Neural progenitor cell (in vitro differentiated cells): ENCODE results near the gene LRRC73. TPM values are rescaled to one million over a fixed set of nuclear protein-coding genes. Genes with fewer than 3 reads are reported as not detected.

Experiments
- DNase-seq: peaks from one replicate; pipeline ENCODE4 v3.0.0-alpha.2; 2016; ENCODE audit warnings: low spot score
- H2AFZ ChIP-seq: fragments of 200-600 bp; sonication (generic); replicated peaks from 2 replicates; pipeline ENCODE4 v1.6.1; 2016; ENCODE audit warnings: antibody characterized with exemption
- H3F3A ChIP-seq: fragments of 200-600 bp; sonication (generic); 2 replicates; pipeline ENCODE4 v1.6.1; 2016; ENCODE audit warnings: antibody characterized with exemption, low read depth
- H3K27ac ChIP-seq: fragments of 200-600 bp; sonication (generic); 2 replicates; pipeline ENCODE4 v1.5.1; 2016; ENCODE audit warnings: mild to moderate bottlenecking
- H3K27me3 ChIP-seq: fragments of 200-600 bp; sonication (generic); 2 replicates; pipeline ENCODE4 v1.6.1; 2016; ENCODE audit warnings: mild to moderate bottlenecking, moderate library complexity
- H3K36me3 ChIP-seq: fragments of 200-600 bp; sonication (generic); 2 replicates; pipeline ENCODE4 v1.5.1; 2016
- H3K4me1 ChIP-seq: fragments of 200-600 bp; sonication (generic); 2 replicates; pipeline ENCODE4 v1.6.1; 2016; ENCODE audit warnings: mixed run types
- H3K4me2 ChIP-seq: fragments of 200-600 bp; sonication (generic); 2 replicates; pipeline ENCODE4 v1.6.1; 2016
- H3K4me3 ChIP-seq: fragments of 200-600 bp; sonication (generic); 2 replicates; pipeline ENCODE4 v1.5.1; 2016
- H3K79me2 ChIP-seq: fragments of 200-600 bp; sonication (generic); 2 replicates; pipeline ENCODE4 v1.6.1; 2016; ENCODE audit warnings: low read depth
- H3K9ac ChIP-seq: fragments of 200-600 bp; sonication (generic); 2 replicates; pipeline ENCODE4 v1.6.1; 2016
- H3K9me3 ChIP-seq: fragments of 200-600 bp; sonication (generic); 2 replicates; pipeline ENCODE4 v1.5.1; 2016; ENCODE audit warnings: low read depth
- H4K20me1 ChIP-seq: fragments of 200-600 bp; sonication (generic); 2 replicates; pipeline ENCODE4 v1.6.1; 2016; ENCODE audit warnings: low read depth
- H3K27ac Mint-ChIP-seq: 3 replicates; pipeline ENCODE4 v1.8.0; 2021; ENCODE audit warnings: mixed read lengths
- H3K27me3 Mint-ChIP-seq: 2 replicates; pipeline ENCODE4 v1.8.0; 2022; ENCODE audit warnings: low read depth, mild to moderate bottlenecking, inconsistent platforms, moderate library complexity, mixed read lengths; ENCODE audit not compliant: insufficient read depth
- H3K36me3 Mint-ChIP-seq: 3 replicates; pipeline ENCODE4 v1.8.0; 2021; ENCODE audit warnings: mixed read lengths
- H3K4me1 Mint-ChIP-seq: 3 replicates; pipeline ENCODE4 v1.8.0; 2021; ENCODE audit warnings: mixed read lengths
- H3K4me3 Mint-ChIP-seq: 3 replicates; pipeline ENCODE4 v1.8.0; 2021; ENCODE audit warnings: mild to moderate bottlenecking, moderate library complexity, mixed read lengths
- H3K9me3 Mint-ChIP-seq: 3 replicates; pipeline ENCODE4 v1.8.0; 2020; ENCODE audit warnings: mixed read lengths
- CTCF ChIP-seq: fragments of 200-600 bp; sonication (generic); IDR thresholded peaks from 2 replicates; pipeline ENCODE4 v1.5.1; 2017; ENCODE audit warnings: antibody characterized with exemption, mild to moderate bottlenecking
- EZH2 ChIP-seq: fragments of 200-600 bp; sonication (generic); IDR thresholded peaks from 2 replicates; pipeline ENCODE4 v1.6.1; 2017; ENCODE audit warnings: antibody characterized with exemption, mild to moderate bottlenecking, moderate library complexity
- EZH2phosphoT487 ChIP-seq: fragments of 200-600 bp; sonication (generic); IDR thresholded peaks from 2 replicates; pipeline ENCODE4 v1.6.1; 2017; ENCODE audit warnings: antibody characterized with exemption
- total RNA-seq: library from RNA; depleted of rRNA; stranded (reverse); fragments of >200 nt; gene quantifications from 2 replicates; pipeline ENCODE4 v1.2.3, GENCODE V29; 2015; ENCODE audit warnings: low replicate concordance

LRRC73 gene
- total RNA-seq, 1 donor from 2014 or later, result not detected

- Histone ChIP-seq H3K36me3 (peaks cover 8% of the 10 kb centered on the region), H3K4me3 (peak overlapping the region; percentile 95), H3K4me2 (peak overlapping the region; percentile 84), H2AFZ (no peak overlapping the region), H3K9ac (peak overlapping the region; percentile 97), H3K27me3 (no peaks in the 10 kb centered on the region), H3K4me1 (peaks cover 16% of the 10 kb centered on the region), H3K9me3 (no peaks in the 10 kb centered on the region), H3K79me2 (peaks cover 57% of the 10 kb centered on the region), H3K27ac (no peak overlapping the region), H4K20me1 (peaks cover 22% of the 10 kb centered on the region), H3F3A (peaks cover 28% of the 10 kb centered on the region)
- no peak overlapping the region for H3K4me3 Mint-ChIP-seq
- no peak for DNase-seq
- peaks cover 14% of the 10 kb centered on the region for H3K4me1 Mint-ChIP-seq
- H3K27ac Mint-ChIP-seq, result no peak overlapping the region
- peaks cover 26% of the 10 kb centered on the region for H3K36me3 Mint-ChIP-seq
- H3K9me3 Mint-ChIP-seq, result no peaks in the 10 kb centered on the region
- H3K27me3 Mint-ChIP-seq, result peaks cover 2% of the 10 kb centered on the region
- TF ChIP-seq EZH2 (no peak), CTCF (no peak), EZH2phosphoT487 (no peak)
Observed at GRCh38 chr6:43515808-43516207, 5.7 kb upstream of the LRRC73 start.

GRCh38 chr6:43511824-43512415 is 1.8 kb upstream of the LRRC73 start:
- Histone ChIP-seq H3K79me2 (peaks cover 28% of the 10 kb centered on the region), H2AFZ (no peak overlapping the region), H3K4me2 (no peak overlapping the region), H3K4me1 (peaks cover 7% of the 10 kb centered on the region), H3K36me3 (peaks cover 8% of the 10 kb centered on the region), H3K27me3 (peaks cover 35% of the 10 kb centered on the region), H3K4me3 (no peak overlapping the region), H3K9ac (no peak overlapping the region), H3K27ac (no peak overlapping the region), H3K9me3 (no peaks in the 10 kb centered on the region), H4K20me1 (peaks cover 38% of the 10 kb centered on the region), H3F3A (peaks cover 18% of the 10 kb centered on the region)
- H3K27ac Mint-ChIP-seq, result no peak overlapping the region
- peaks cover 28% of the 10 kb centered on the region for H3K4me1 Mint-ChIP-seq
- DNase-seq, result no peak
- H3K4me3 Mint-ChIP-seq, result peak overlapping the region; percentile 10
- H3K36me3 Mint-ChIP-seq, result peaks cover 22% of the 10 kb centered on the region
- no peaks in the 10 kb centered on the region for H3K9me3 Mint-ChIP-seq
- peaks cover 8% of the 10 kb centered on the region for H3K27me3 Mint-ChIP-seq
- no peak for TF ChIP-seq CTCF
- TF ChIP-seq EZH2, result no peak
- no peak for TF ChIP-seq EZH2phosphoT487

GRCh38 chr6:43510827-43511163 is 649 bp upstream of the LRRC73 start:
- H4K20me1 ChIP-seq, result peaks cover 35% of the 10 kb centered on the region
- H3K79me2 ChIP-seq, result peaks cover 17% of the 10 kb centered on the region
- DNase-seq, result no peak
- H2AFZ ChIP-seq, result no peak overlapping the region
- no peak overlapping the region for H3K9ac ChIP-seq
- peaks cover 22% of the 10 kb centered on the region for H3K36me3 Mint-ChIP-seq
- H3K9me3 Mint-ChIP-seq, result no peaks in the 10 kb centered on the region
- H3K36me3 ChIP-seq, result peaks cover 8% of the 10 kb centered on the region
- peak overlapping the region; percentile 91 for H3K4me2 ChIP-seq
- H3K9me3 ChIP-seq, result no peaks in the 10 kb centered on the region
- H3K4me3 Mint-ChIP-seq, result peak overlapping the region; percentile 88
- H3F3A ChIP-seq, result peaks cover 27% of the 10 kb centered on the region
- H3K27me3 Mint-ChIP-seq, result peaks cover 10% of the 10 kb centered on the region
- TF ChIP-seq EZH2phosphoT487, result no peak
- no peak for TF ChIP-seq CTCF
- TF ChIP-seq EZH2, result no peak
- H3K4me1 ChIP-seq, result peaks cover 3% of the 10 kb centered on the region
- peaks cover 22% of the 10 kb centered on the region for H3K4me1 Mint-ChIP-seq
- H3K27me3 ChIP-seq, result peaks cover 36% of the 10 kb centered on the region
- H3K4me3 ChIP-seq, result peak overlapping the region; percentile 74
- no peak overlapping the region for H3K27ac ChIP-seq
- no peak overlapping the region for H3K27ac Mint-ChIP-seq
